ENCODE measurements around the gene CCIN. TPM values are rescaled to one million over a fixed set of nuclear protein-coding genes. Genes with fewer than 3 reads are reported as not detected.
A peak's percentile ranks its signal among the peaks of the same experiment; 100 is the strongest.

CCIN gene
- total RNA-seq, 1 donor from 2014 or later = 0.29 TPM

- DNase-seq (ENCODE audit: extremely low read depth, low read depth, low spot score) = no peak
Observed at GRCh38 chr9:36188212-36188611, 19.0 kb downstream of the CCIN start.

- no peak for DNase-seq (ENCODE audit: extremely low read depth, low read depth, low spot score)
Observed at GRCh38 chr9:36189976-36190375, 20.8 kb downstream of the CCIN start.

DNA sequence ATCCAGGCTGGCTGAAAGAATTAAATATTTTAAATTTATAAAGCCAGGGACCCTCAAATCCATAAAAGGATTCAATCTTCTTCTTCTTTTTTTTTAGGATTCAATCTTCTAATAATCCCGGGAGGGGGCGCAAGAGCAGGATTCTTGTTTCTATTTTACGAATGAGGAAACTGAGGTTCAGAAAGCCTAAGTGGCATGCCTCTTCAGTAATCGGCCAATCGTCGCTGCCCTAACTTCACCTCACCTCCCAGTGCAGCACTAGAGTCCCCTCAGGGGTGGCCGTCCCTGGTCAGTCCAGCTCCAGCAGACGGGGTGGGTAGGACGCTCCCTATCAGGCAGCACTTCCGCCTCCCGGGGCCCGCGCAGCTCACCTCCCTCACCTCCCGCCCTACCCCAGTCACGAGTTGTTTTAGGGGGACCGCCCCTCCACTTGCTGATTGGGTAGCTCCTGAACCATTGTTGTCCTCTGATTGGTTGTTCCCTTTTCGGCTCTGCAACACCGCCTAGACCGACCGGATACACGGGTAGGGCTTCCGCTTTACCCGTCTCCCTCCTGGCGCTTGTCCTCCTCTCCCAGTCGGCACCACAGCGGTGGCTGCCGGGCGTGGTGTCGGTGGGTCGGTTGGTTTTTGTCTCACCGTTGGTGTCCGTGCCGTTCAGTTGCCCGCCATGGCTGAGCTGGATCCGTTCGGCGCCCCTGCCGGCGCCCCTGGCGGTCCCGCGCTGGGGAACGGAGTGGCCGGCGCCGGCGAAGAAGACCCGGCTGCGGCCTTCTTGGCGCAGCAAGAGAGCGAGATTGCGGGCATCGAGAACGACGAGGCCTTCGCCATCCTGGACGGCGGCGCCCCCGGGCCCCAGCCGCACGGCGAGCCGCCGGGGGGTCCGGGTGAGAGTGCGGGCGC is 21.5 kb downstream of the CCIN start, which contains the start of gene CLTA:
Gene CLTA (plus strand): TSS at position 534 of the 902 bp plus-strand sequence. CDS start 136 bp downstream, at position 670.
- peak; percentile 96 for DNase-seq (ENCODE audit: extremely low read depth, low read depth, low spot score)

GRCh38 chr9:36191290-36191645 is 22.1 kb downstream of the CCIN start:
- DNase-seq (ENCODE audit: extremely low read depth, low read depth, low spot score) = no peak

DNA sequence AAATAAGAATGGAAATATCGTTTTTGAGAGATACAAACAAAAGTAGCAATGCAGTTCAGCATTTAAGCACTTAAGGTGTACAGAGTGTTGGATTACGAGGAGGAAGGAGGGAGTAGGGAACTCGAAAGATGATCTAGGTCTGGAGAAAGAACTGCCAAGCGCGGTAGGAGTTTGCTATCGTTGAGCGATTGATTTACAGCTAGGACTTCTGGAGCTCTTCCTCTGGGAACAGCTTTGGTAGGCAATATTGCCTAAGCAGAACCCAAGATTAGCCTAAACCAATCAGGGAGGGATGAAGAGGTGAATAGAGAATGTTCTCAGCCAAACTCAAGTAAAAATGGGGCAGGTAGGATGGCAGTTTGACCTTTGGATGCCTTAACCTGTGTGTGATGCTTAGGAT is 22.5 kb downstream of the CCIN start:
- DNase-seq (ENCODE audit: extremely low read depth, low read depth, low spot score) = no peak

DNA sequence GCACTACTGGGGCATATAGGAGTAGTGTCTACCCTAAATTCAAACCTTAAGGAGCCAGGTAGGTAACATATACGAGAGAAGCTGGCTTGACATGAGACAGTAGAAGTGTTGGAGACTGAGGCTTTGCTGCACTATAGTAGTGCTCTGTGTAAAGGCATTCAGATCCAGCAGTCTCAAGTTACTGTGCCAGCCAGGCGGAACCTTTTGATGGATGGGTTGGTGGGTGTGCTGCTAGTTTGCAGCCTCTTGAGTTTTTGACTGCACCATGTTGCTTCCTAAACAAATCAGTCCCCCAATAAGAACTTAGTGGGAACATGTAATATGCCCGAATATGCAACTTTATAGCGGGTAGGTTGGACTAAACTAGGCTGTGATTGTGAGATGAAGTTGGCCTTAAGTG is 23.0 kb downstream of the CCIN start:
- DNase-seq (ENCODE audit: extremely low read depth, low read depth, low spot score) = no peak

GRCh38 chr9:36193023-36193422 is 23.8 kb downstream of the CCIN start:
- DNase-seq (ENCODE audit: extremely low read depth, low read depth, low spot score) = no peak

- DNase-seq (ENCODE audit: extremely low read depth, low read depth, low spot score) = no peak
Observed at GRCh38 chr9:36194326-36195000, 25.3 kb downstream of the CCIN start.

- no peak for DNase-seq (ENCODE audit: extremely low read depth, low read depth, low spot score)
Observed at GRCh38 chr9:36204906-36205547, 35.8 kb downstream of the CCIN start.

GRCh38 chr9:36207016-36207415 is 37.8 kb downstream of the CCIN start:
- no peak for DNase-seq (ENCODE audit: extremely low read depth, low read depth, low spot score)

- no peak for DNase-seq (ENCODE audit: extremely low read depth, low read depth, low spot score)
Observed at GRCh38 chr9:36207546-36208012, 38.4 kb downstream of the CCIN start.

DNA sequence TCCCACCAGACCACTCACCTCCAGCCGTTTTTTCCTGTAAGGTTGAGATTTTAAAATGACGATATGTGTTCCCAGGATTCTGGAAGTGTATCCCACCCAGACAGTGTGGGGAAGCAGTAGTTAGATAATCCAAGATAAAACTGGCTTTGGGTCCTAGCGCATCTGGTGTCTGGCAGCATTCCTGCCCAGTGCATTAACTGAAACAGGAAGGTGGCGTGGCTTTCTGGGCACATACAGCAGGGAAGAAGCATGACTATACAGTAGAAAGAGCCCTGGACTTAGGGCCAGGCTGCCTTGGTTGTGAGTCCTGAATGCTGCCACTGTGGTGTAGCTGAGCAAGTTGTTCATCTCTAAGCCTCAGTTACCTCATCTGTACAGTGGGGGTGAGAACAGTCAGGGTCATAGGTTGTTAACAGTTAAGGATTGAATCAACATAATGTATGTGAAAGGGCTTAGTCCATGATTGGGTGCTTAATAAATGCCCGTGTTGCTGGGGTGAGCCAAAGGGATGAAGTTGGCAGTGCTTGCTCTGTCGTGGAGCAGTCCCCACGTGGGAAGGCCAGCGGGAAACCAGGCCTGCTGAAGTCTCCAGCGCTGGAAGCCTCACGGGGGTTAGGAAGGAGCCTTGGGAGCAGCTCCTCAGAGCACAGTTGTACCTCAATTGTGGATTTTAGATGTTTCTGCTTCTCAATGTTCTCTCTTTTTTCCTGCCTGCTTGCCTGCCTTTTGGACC is 39.5 kb downstream of the CCIN start:
- DNase-seq (ENCODE audit: extremely low read depth, low read depth, low spot score) = no peak

DNA sequence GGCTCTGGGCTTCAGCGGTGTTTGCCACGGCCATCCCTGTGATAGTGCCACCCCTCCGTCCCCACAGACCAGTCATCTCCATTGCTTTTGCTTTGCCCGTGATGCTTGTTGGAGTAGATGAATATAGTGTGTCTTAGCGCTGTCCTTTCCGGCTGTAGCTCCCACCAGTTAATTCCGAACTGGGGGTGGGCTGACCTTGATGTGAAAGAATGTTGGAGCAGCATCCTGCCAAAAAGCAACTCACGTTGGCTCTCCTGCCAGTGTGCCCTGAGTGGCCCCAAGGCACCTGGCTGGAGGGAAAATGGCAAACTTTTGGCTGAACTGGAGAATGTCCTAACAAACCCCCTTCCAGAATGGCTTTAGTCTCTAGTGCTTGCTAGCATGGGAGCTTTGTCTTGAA is 41.5 kb downstream of the CCIN start:
- DNase-seq (ENCODE audit: extremely low read depth, low read depth, low spot score) = no peak

GRCh38 chr9:36211510-36211909 is 42.3 kb downstream of the CCIN start:
- DNase-seq (ENCODE audit: extremely low read depth, low read depth, low spot score) = no peak

- DNase-seq (ENCODE audit: extremely low read depth, low read depth, low spot score) = no peak
Observed at GRCh38 chr9:36213387-36213786, 44.2 kb downstream of the CCIN start.

GRCh38 chr9:36213989-36214388 is 44.8 kb downstream of the CCIN start:
- DNase-seq (ENCODE audit: extremely low read depth, low read depth, low spot score) = no peak

- no peak for DNase-seq (ENCODE audit: extremely low read depth, low read depth, low spot score)
Observed at GRCh38 chr9:36214571-36214970, 45.4 kb downstream of the CCIN start.

DNA sequence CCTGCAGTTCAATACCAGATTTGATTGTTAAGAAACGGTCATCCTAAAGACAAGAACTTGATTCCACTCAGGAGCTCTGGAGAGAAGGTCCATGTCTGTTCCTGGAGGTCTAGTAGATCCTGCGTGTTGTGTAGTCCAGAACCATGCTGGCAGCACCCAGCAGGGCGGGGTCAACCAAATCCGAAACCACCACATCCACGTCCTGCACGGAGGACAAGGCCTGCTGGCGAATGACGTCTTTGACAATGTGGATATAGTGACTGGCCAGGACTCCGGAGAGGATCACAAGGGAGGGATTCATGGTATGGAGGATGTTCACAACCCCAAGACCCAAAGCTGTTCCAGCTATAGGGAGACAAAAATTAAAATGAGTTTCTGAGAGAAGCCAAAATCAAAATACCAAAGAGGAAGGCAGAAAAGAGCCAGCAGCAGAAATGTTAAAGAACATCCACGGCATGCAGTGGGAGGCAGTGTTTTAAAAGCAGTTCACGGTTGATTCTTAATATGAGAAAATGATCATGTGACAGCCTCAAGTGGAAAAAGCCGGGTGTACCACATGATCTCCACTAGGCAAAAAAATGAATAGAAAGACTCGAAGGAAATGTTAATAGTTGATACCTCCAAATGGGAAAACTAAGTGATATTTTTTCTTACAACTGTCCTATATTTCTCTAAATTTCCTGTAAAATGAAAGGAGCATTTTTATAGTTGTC is 48.2 kb downstream of the CCIN start:
- no peak for DNase-seq (ENCODE audit: extremely low read depth, low read depth, low spot score)

DNA sequence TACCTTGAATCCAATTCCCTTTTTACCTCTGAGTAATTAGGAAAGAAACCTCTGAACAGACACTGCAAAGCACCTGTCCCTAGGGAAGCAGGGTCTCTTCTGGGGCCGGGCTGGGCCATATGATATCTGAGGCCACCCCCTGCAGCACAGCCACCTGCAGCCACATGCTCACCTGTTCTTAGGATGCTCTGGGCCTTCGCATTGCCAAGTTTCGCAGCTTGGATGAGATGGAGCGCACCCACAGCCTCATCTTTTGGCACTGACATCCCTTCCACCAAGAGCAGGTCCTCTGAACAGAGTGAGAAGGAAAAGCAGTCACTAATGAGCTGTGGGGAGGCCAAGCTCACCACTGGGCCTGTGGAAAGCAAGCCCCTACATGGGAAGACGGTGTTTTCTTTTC is 48.8 kb downstream of the CCIN start:
- DNase-seq (ENCODE audit: extremely low read depth, low read depth, low spot score) = no peak

DNA sequence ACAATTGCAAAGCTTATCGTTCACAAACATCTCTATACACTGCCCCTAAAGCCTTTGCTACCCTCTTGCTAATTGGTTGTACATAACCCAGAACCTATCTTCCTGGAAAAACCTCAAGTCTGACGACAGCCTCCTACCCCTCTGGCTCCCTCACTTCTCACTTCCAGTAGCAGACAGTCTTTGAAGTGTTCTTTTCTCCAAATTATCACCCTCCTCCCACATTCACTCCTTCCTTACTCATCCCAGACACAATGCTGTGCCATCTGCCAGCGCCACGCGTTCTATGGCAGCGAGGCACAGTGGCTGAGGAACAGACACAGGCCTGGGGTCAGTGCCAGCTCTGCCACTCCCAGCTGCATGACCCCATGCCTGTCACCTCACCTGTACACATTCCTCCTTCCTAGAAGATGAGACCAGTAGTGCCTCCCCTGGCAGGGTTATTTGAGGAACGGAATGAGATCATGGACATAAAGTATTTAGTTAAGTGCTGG is 49.3 kb downstream of the CCIN start:
- DNase-seq (ENCODE audit: extremely low read depth, low read depth, low spot score) = no peak
